ENCODE results near the gene SPTBN5. TPM values are rescaled to one million over a fixed set of nuclear protein-coding genes. Genes with fewer than 3 reads are reported as not detected.

SPTBN5 gene
- total RNA-seq, 2 experiments from 2014 or later, result 0.17 to 0.32 TPM

DNA sequence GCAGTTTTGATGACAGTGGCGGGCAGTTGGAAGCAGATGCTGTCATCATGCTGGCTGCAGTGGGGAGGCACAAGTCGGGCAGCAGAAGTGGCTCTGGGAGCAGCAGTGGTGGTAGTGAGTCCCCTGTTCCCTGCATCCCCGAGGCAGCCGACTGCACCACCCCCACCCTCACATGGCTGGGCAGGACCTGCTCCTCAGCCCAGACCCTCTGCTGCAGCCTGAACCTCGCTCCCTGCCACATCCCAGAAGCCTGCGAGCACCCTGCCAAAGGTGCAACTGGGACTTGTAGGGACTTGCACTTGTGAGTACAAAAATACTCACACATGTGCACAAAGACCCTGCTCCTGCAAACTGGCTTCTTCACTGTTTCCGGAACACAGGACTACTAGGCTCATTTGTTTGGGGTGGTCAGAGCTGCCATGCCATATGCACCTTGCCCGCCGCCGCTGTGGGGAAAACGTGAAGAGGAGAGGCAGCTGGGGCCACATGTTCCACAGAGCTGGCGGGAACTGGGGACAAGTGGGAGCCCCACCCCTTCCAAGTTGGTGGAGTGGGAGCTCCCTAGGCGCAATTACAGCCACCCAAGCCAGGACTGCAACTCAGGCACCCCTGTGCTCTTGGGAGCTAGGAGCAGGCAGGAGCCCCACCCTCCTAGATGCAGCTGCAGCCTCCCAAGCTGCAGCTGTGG is 63.8 kb downstream of the SPTBN5 start:
- peaks cover 47% of the 10 kb centered on the region for H3K4me1 Mint-ChIP-seq (ENCODE audit: low read depth)
- no peaks in the 10 kb centered on the region for H3K27me3 Mint-ChIP-seq (ENCODE audit: low read depth)
- peaks cover 3% of the 10 kb centered on the region for H3K36me3 Mint-ChIP-seq (ENCODE audit: low read depth)
- intact Hi-C loops (cut with micrococcal nuclease), result loop anchor here (2.0 to 5.0 kb wide), 2 partner anchors 65 to 273 kb away; partner anchors contain the start of genes SPTBN5 and TYRO3
- CTCF ChIA-PET, result interaction anchor here (2.8 kb wide), 1 partner anchor 56 kb away, joined by 22 read pairs; the partner anchor contains the start of gene MAPKBP1
- no peak overlapping the region for H3K27ac Mint-ChIP-seq
- no peaks in the 10 kb centered on the region for H3K9me3 Mint-ChIP-seq
- no peak for DNase-seq
- no peak overlapping the region for H3K4me3 Mint-ChIP-seq

DNA sequence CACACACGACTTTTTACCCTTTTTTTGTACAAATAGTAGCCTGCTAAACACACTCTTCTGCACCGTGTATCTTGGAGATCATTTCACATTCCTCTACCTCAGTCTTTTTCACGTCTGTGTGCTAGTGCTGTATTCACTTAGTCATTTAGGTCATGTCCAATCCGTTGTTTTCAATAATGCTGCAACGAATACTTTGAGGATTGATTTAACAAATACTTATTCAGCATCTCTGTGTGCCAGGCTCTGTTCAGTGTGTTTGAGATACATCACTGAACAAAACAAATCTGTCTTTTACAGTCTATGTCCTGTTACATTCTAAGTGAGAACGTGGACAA is 65.1 kb downstream of the SPTBN5 start:
- CTCF ChIA-PET, result no interaction called here
- H3K4me3 Mint-ChIP-seq, result peak overlapping the region; percentile 82
- no peak for DNase-seq
- peaks cover 46% of the 10 kb centered on the region for H3K4me1 Mint-ChIP-seq (ENCODE audit: low read depth)
- H3K36me3 Mint-ChIP-seq (ENCODE audit: low read depth), result peaks cover 3% of the 10 kb centered on the region
- intact Hi-C loops (cut with micrococcal nuclease), result loop anchor here (1.0 to 5.0 kb wide), 5 partner anchors 54 to 271 kb away; partner anchors contain the start of genes MAPKBP1, SPTBN5 and TYRO3
- no peak overlapping the region for H3K27ac Mint-ChIP-seq
- no peaks in the 10 kb centered on the region for H3K9me3 Mint-ChIP-seq
- H3K27me3 Mint-ChIP-seq (ENCODE audit: low read depth), result no peaks in the 10 kb centered on the region

DNA sequence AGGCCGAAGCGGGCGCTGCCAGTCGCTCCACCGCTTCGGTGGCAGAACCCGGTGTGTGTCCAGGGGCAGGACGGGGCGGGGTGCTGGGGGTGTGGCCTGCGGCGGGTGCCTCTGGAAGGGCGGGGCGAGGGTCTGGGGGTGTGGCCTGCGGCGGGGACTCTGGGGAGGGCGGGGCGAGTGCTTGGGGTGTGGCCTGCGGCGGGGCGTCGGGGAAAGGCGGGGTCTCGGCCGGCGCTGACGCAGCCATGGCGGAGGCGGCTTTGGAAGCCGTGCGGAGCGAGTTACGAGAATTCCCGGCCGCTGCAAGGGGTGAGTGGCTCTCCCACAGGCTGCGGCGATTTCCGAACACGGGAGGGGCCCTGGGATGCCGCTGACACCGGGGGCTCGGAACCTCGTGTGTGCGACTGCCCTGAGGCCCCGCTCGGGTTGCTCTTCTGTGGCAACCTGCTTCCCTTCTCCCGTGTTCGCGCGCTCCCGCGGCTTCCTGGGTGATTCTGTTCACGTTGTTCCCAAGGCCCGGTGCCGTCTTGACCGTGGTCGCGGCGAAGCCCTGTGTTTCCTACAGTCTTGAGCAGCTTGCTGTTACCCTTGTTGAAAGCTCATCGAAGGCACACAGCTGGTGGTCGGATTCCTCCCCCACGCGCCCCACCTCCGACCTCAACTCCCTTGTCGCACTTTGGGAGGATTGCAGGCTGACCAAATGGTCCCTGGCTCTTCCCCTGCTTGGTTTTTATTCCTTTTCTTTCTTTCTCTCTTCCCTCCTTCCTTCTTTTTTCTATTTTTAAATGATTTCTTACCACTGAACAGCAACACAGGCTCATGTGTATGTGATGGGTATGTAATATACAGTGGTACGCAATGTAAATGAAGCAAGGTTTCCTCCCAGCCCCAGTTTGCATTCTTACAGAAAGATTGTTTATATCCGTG is 65.7 kb downstream of the SPTBN5 start, which contains the start of gene JMJD7:
JMJD7 (plus strand) TSS at position 213 of the 927 bp plus-strand sequence; CDS start at position 246, 33 bp downstream.
- Mint-ChIP-seq H3K36me3 (ENCODE audit: low read depth) (peaks cover 2% of the 10 kb centered on the region), H3K4me3 (peak within 1 kb of the TSS; percentile 82), H3K27me3 (ENCODE audit: low read depth) (no peaks in the 10 kb centered on the region), H3K9me3 (no peaks in the 10 kb centered on the region), H3K4me1 (ENCODE audit: low read depth) (peaks cover 42% of the 10 kb centered on the region), H3K27ac (peak within 1 kb of the TSS; percentile 59)
- intact Hi-C loops (cut with micrococcal nuclease), result loop anchor here (1.0 to 5.0 kb wide), 7 partner anchors 54 to 271 kb away; partner anchors contain the start of genes MAPKBP1, SPTBN5 and TYRO3
- CTCF ChIA-PET, result interaction anchor here (1.2 to 1.4 kb wide), 2 partner anchors 16 to 55 kb away, joined by 3 to 5 read pairs; no protein-coding TSS in a partner anchor
- peak; percentile 97 for DNase-seq

DNA sequence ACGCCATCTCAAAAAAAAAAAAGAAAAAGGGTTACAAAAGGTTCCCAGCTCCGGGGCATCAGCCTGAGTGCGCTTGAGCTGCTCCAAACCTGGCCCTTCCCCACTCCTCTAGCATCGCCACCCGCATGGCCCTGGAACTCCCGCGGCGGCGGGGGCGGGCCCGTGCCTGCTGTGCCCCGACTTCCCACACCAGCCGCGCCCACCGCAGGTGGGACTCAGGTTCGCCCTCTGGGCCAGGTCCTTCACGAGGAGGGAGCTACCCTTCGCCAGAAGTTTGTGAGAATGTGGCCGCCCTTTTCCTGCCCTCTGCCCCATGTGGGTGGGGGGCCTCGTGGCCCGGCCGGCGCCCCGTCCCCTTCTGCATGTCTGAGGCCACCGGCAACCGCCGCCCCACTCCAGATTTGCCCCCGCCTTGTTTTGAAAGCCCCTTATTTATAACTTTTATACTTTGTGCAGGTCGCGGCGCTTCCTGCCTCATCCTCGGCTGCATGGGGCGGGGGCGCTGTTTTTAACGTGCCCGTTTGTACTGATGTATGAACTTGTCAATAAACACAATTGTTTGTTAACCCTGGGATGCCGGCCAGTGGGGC is 66.5 kb downstream of the SPTBN5 start:
- CTCF ChIA-PET, result interaction anchor here (1.0 to 1.7 kb wide), 4 partner anchors 16 to 55 kb away, joined by 3 to 5 read pairs (median 3); no protein-coding TSS in a partner anchor
- Mint-ChIP-seq H3K9me3 (no peaks in the 10 kb centered on the region), H3K4me1 (ENCODE audit: low read depth) (peaks cover 34% of the 10 kb centered on the region), H3K27ac (no peak overlapping the region), H3K36me3 (ENCODE audit: low read depth) (peaks cover 2% of the 10 kb centered on the region), H3K4me3 (peak overlapping the region; percentile 82), H3K27me3 (ENCODE audit: low read depth) (no peaks in the 10 kb centered on the region)
- intact Hi-C loops (cut with micrococcal nuclease), result loop anchor here (1.0 to 5.0 kb wide), 3 partner anchors 77 to 270 kb away; partner anchors contain the start of gene TYRO3
- DNase-seq, result no peak

DNA sequence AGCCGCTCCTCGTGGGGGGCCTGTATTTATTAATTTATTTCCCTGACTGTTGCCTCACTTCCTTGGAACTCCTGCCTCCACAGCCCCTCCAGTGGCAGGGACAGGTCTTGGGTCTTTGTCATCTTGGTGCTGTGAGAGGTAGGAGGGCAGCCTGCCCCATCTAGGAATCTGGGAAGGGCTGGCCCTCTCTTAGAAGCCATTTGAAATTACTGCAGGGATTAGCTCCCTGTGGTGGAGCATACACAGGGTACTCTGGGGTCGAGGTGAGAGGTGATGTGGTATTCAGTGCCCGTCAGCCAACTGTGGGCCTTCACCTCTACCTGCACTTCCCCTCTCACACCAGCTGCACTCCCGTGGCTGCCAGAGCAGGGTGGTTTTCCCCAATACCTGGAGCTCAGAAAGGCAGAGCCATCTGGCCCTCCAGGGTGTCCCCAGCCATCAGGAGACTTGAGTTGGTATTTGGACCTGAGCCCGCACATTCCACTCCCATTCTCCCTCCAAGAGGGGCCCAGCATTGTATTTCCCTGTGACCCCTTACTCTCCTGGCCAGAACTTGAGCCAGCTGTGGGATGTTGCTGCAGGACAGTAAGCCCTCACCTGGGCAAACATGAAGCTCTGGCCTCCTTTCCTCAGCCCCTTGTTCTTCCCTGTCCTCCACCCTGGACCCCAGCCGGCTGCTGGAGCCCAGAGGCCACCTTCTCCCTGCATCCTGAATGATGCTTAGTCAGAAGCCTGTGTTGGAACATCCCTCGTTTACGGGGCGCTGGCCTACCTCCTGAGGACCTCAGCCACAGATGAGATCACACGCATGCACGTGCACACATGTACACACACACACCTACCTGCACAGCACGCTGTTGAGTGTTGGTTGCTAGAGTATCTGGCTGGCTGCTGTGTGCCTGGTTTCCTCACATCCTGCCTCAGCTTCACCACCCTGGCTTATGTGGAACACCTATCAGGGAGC is 68.0 kb downstream of the SPTBN5 start:
- CTCF ChIA-PET, result interaction anchor here (1.5 to 1.7 kb wide), 2 partner anchors 45 to 52 kb away, joined by 3 to 7 read pairs; partner anchors contain the start of gene MAPKBP1
- peaks cover 2% of the 10 kb centered on the region for H3K36me3 Mint-ChIP-seq (ENCODE audit: low read depth)
- no peaks in the 10 kb centered on the region for H3K9me3 Mint-ChIP-seq

DNA sequence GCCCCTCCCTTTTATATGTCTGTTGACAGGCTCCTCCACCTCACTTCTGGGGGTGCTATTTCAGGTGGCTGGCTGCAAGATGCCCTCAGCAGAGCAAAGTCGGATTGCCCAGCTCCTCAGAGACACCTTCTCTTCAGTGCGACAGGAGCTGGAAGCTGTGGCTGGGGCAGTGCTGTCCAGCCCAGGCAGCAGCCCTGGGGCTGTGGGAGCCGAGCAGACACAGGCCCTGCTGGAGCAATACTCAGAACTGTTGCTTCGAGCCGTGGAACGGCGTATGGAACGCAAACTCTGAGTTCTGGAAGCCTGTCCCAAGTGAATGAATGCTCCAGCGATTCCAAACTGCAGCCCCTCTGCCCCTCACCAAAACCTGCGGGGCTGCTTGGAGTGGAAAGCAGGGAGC is 68.7 kb downstream of the SPTBN5 start:
- H3K27me3 Mint-ChIP-seq (ENCODE audit: low read depth), result no peaks in the 10 kb centered on the region
- H3K4me1 Mint-ChIP-seq (ENCODE audit: low read depth), result peaks cover 19% of the 10 kb centered on the region
- no peaks in the 10 kb centered on the region for H3K9me3 Mint-ChIP-seq
- H3K27ac Mint-ChIP-seq, result no peak overlapping the region
- intact Hi-C loops (cut with micrococcal nuclease), result loop anchor here (5.0 kb wide), 1 partner anchor 268 kb away; the partner anchor contains the start of gene TYRO3
- H3K36me3 Mint-ChIP-seq (ENCODE audit: low read depth), result peaks cover 2% of the 10 kb centered on the region
- DNase-seq, result no peak
- CTCF ChIA-PET, result interaction anchor here (1.5 kb wide), 1 partner anchor 51 kb away, joined by 7 read pairs; the partner anchor contains the start of gene MAPKBP1
- H3K4me3 Mint-ChIP-seq, result no peak overlapping the region

More for the DNA sequence above, 68.0 kb downstream of the SPTBN5 start:
- no peak overlapping the region for H3K27ac Mint-ChIP-seq
- intact Hi-C loops (cut with micrococcal nuclease), result loop anchor here (2.0 to 5.0 kb wide), 2 partner anchors 79 to 269 kb away; partner anchors contain the start of gene TYRO3
- no peak for DNase-seq
- peaks cover 20% of the 10 kb centered on the region for H3K4me1 Mint-ChIP-seq (ENCODE audit: low read depth)
- H3K27me3 Mint-ChIP-seq (ENCODE audit: low read depth), result no peaks in the 10 kb centered on the region
- no peak overlapping the region for H3K4me3 Mint-ChIP-seq

DNA sequence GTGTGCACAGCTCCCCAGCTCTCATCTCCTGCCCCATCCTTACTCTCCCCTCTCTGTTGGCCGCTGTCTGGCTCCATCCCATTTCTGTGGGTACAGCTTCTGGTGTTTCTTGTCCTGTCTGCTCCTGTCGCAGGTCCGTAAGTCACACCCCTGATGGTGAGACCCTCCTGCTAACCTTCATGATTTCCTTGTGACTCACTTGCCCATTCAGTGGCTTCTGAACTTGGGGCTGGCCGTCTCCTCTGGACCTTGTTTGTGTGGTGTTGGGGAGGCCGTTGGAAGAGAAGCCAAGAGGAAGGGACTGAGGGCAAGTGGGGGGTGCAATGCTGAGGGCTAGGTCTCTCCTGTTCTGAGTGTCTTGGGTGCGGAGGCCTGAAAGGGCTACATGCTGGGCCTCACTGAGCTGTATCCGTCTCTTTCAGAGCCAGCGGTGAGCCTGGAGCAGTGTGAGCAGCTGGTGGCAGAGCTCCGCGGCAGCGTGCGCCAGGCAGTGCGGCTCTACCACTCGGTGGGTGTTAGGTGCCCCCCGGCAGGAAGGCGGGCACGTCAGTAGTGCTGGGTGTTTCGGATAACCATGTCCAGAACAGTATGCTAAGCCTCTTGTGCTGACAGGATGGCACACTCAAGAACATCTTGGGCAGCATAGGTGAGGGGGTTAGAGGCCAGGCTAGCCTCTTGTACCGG is 69.6 kb downstream of the SPTBN5 start:
- Mint-ChIP-seq H3K9me3 (no peaks in the 10 kb centered on the region), H3K36me3 (ENCODE audit: low read depth) (peaks cover 2% of the 10 kb centered on the region), H3K4me1 (ENCODE audit: low read depth) (peaks cover 12% of the 10 kb centered on the region), H3K4me3 (no peak overlapping the region), H3K27ac (no peak overlapping the region), H3K27me3 (ENCODE audit: low read depth) (no peaks in the 10 kb centered on the region)
- DNase-seq, result no peak
- CTCF ChIA-PET, result interaction anchor here (0.5 kb wide), 1 partner anchor 115 kb away, joined by 7 read pairs; no protein-coding TSS in a partner anchor
- intact Hi-C loops (cut with micrococcal nuclease), result no loop called here

DNA sequence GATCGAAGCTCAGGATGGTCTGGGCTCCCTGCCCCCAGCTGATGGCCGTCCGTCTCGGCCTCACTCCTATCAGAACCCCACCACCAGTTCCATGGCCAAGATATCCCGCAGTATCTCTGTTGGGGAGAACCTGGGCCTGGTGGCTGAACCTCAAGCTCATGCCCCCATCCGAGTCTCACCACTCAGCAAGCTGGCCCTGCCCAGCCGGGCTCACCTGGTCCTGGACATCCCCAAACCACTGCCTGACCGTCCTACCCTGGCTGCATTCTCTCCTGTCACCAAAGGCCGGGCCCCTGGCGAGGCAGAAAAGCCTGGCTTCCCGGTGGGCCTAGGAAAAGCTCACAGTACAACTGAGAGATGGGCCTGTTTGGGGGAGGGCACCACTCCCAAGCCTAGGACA is 70.4 kb downstream of the SPTBN5 start:
- peaks cover 4% of the 10 kb centered on the region for H3K36me3 Mint-ChIP-seq (ENCODE audit: low read depth)
- intact Hi-C loops (cut with micrococcal nuclease), result no loop called here
- H3K27ac Mint-ChIP-seq, result no peak overlapping the region
- peaks cover 7% of the 10 kb centered on the region for H3K4me1 Mint-ChIP-seq (ENCODE audit: low read depth)
- no peak overlapping the region for H3K4me3 Mint-ChIP-seq
- CTCF ChIA-PET, result interaction anchor here (0.5 kb wide), 1 partner anchor 116 kb away, joined by 7 read pairs; no protein-coding TSS in a partner anchor
- DNase-seq, result no peak
- H3K9me3 Mint-ChIP-seq, result no peaks in the 10 kb centered on the region
- H3K27me3 Mint-ChIP-seq (ENCODE audit: low read depth), result no peaks in the 10 kb centered on the region

DNA sequence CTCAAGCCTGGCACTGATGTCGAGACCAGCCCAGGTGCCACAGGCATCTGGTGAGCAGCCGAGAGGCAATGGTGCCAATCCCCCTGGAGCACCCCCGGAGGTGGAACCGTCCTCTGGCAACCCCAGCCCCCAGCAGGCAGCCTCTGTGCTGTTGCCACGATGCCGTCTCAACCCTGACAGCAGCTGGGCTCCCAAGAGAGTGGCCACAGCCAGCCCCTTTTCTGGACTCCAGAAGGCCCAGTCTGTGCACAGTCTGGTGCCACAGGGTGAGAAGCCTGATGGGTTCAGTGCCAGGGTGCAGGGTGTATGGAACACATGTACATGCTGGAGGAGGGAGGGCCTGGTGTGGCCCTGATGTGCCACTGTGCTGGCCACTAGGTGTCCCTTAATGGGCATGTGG is 70.9 kb downstream of the SPTBN5 start:
- H3K27me3 Mint-ChIP-seq (ENCODE audit: low read depth), result no peaks in the 10 kb centered on the region
- intact Hi-C loops (cut with micrococcal nuclease), result no loop called here
- H3K36me3 Mint-ChIP-seq (ENCODE audit: low read depth), result peaks cover 4% of the 10 kb centered on the region
- H3K9me3 Mint-ChIP-seq, result no peaks in the 10 kb centered on the region
- CTCF ChIA-PET, result no interaction called here
- no peak for DNase-seq
- peaks cover 7% of the 10 kb centered on the region for H3K4me1 Mint-ChIP-seq (ENCODE audit: low read depth)
- no peak overlapping the region for H3K27ac Mint-ChIP-seq
- H3K4me3 Mint-ChIP-seq, result no peak overlapping the region

DNA sequence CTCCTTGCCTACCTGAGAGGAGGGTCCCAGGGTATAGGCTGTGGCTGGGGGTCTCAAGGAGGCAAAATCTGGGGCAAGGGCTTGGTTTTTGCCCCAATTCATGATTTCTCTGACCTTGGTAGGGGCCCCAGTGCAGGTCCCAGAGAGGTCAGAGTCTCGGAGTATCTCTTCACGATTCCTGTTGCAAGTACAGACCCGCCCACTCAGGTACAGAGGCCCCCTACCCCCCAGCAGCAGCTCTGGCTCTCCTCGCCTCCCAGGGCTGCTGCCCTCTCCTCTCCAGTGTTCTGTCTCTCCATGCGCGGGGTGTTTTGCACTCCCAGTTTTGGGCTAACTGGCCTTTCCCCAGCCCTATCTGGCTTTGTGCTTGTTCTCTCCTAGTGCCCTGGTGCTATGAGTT is 71.4 kb downstream of the SPTBN5 start:
- H3K27ac Mint-ChIP-seq, result no peak overlapping the region
- peaks cover 4% of the 10 kb centered on the region for H3K36me3 Mint-ChIP-seq (ENCODE audit: low read depth)
- intact Hi-C loops (cut with micrococcal nuclease), result no loop called here
- H3K9me3 Mint-ChIP-seq, result no peaks in the 10 kb centered on the region
- H3K4me3 Mint-ChIP-seq, result no peak overlapping the region
- peaks cover 3% of the 10 kb centered on the region for H3K4me1 Mint-ChIP-seq (ENCODE audit: low read depth)
- CTCF ChIA-PET, result interaction anchor here (3.4 kb wide), 1 partner anchor 11 kb away, joined by 12 read pairs; no protein-coding TSS in a partner anchor
- no peak for DNase-seq
- H3K27me3 Mint-ChIP-seq (ENCODE audit: low read depth), result no peaks in the 10 kb centered on the region
